HepG2 (cell line): ENCODE data around the gene IL21R. TPM values are rescaled to one million over a fixed set of nuclear protein-coding genes. Genes with fewer than 3 reads are reported as not detected.
A peak's percentile ranks its signal among the peaks of the same experiment; 100 is the strongest.

Experiments
- EP300 ChIP-seq, 3 experiments: sonication (generic) in 1 of 3; formaldehyde crosslinking in 1 of 3; IDR thresholded peaks; 2 replicates each; pipeline versions ENCODE4 v1.5.1 to v1.6.1; 2011 to 2020; ENCODE audit warnings: low read depth in 2 of 3, low read length in 2 of 3, borderline replicate concordance in 1 of 3, improper control_type of control experiment in 1 of 3, mild to moderate bottlenecking in 1 of 3, missing genetic modification reagents in 1 of 3, moderate library complexity in 1 of 3
- FOXM1 ChIP-seq: sonication (generic); formaldehyde crosslinking; IDR thresholded peaks from 2 replicates; pipeline ENCODE4 v1.5.0; 2020; ENCODE audit warnings: missing genetic modification reagents
- HDAC2 ChIP-seq: sonication (generic); formaldehyde crosslinking; IDR thresholded peaks from 2 replicates; pipeline ENCODE4 v1.4.0; 2020; ENCODE audit warnings: missing genetic modification reagents
- SIX1 ChIP-seq: sonication (generic); formaldehyde crosslinking; IDR thresholded peaks from 2 replicates; pipeline ENCODE4 v1.4.0; 2020; ENCODE audit warnings: missing genetic modification reagents, borderline replicate concordance
- SMAD9 ChIP-seq: sonication (generic); formaldehyde crosslinking; IDR thresholded peaks from 2 replicates; pipeline ENCODE4 v1.5.1; 2020; ENCODE audit warnings: mild to moderate bottlenecking, missing genetic modification reagents
- TSC22D2 ChIP-seq: sonication (generic); formaldehyde crosslinking; IDR thresholded peaks from 2 replicates; pipeline ENCODE4 v1.5.1; 2020; ENCODE audit warnings: missing genetic modification reagents, mild to moderate bottlenecking, borderline replicate concordance
- ZNF10 ChIP-seq: sonication (generic); formaldehyde crosslinking; IDR thresholded peaks from 2 replicates; pipeline ENCODE4 v1.4.0; 2020; ENCODE audit warnings: mild to moderate bottlenecking, low read depth, missing genetic modification reagents, borderline replicate concordance
- ZNF564 ChIP-seq: sonication (generic); formaldehyde crosslinking; IDR thresholded peaks from 2 replicates; pipeline ENCODE4 v1.8.1; 2023; ENCODE audit warnings: mild to moderate bottlenecking, missing genetic modification reagents
- ZNF619 ChIP-seq: sonication (generic); formaldehyde crosslinking; IDR thresholded peaks from 2 replicates; pipeline ENCODE4 v1.4.0; 2020; ENCODE audit warnings: mild to moderate bottlenecking, missing genetic modification reagents
- ZNF660 ChIP-seq: sonication (generic); formaldehyde crosslinking; IDR thresholded peaks from 2 replicates; pipeline ENCODE4 v1.5.1; 2020; ENCODE audit warnings: mild to moderate bottlenecking, low read depth, missing genetic modification reagents, borderline replicate concordance
- ZNF709 ChIP-seq: sonication (generic); formaldehyde crosslinking; IDR thresholded peaks from 2 replicates; pipeline ENCODE4 v1.5.0; 2020; ENCODE audit warnings: mild to moderate bottlenecking, missing genetic modification reagents
- ZNF850 ChIP-seq: sonication (generic); formaldehyde crosslinking; conservative IDR thresholded peaks from 2 replicates; pipeline ENCODE4 v1.9.0; 2021; ENCODE audit warnings: mild to moderate bottlenecking, missing genetic modification reagents
- polyA plus RNA-seq, 8 experiments: library from polyadenylated mRNA; depleted of rRNA in 3 of 8; stranded (reverse) in 7 of 8; unstranded in 1 of 8; fragments of >200 nt; fragmentation: Illumina TruSeq in 4 of 8; extraction: Trizol in 4 of 8; gene quantifications; 2 replicates each; pipeline versions ENCODE4 v1.2.1 to v1.2.3, GENCODE V29; 2011 to 2016; ENCODE audit warnings: low read depth in 4 of 8, missing spikeins in 1 of 8, mixed read lengths in 1 of 8; ENCODE audit not compliant: insufficient read depth in 1 of 8
- total RNA-seq, 5 experiments: library from RNA; depleted of rRNA; stranded (reverse); fragments of >200 nt; fragmentation: Illumina TruSeq; extraction: Trizol; gene quantifications; 2 replicates each; pipeline ENCODE4 v1.2.3, GENCODE V29; 2016; ENCODE audit warnings: low read depth in 1 of 5
- TF ChIP-seq, protein P1 (sequence below): sonication (generic); formaldehyde crosslinking; IDR thresholded peaks from 2 replicates; pipeline ENCODE4 v1.4.0; 2020; ENCODE audit warnings: low read depth, missing genetic modification reagents
- TF ChIP-seq, protein P2 (sequence below): sonication (generic); formaldehyde crosslinking; IDR thresholded peaks from 2 replicates; pipeline ENCODE4 v1.4.0; 2020; ENCODE audit warnings: missing genetic modification reagents, borderline replicate concordance
- TF ChIP-seq, protein P3 (sequence below): IDR thresholded peaks from 2 replicates; pipeline ENCODE4 v1.6.1; 2016
- TF ChIP-seq, protein P4 (sequence below): sonication (generic); formaldehyde crosslinking; IDR thresholded peaks from 2 replicates; pipeline ENCODE4 v1.4.0; 2020; ENCODE audit warnings: mild to moderate bottlenecking, missing genetic modification reagents, borderline replicate concordance
- TF ChIP-seq, protein P5 (sequence below): sonication (generic); formaldehyde crosslinking; IDR thresholded peaks from 2 replicates; pipeline ENCODE4 v1.4.0; 2020; ENCODE audit warnings: mild to moderate bottlenecking, missing genetic modification reagents

Gene IL21R
- total and polyA plus RNA-seq, 2 of the 13 experiments (the other 11 are each of a cell fraction or from before 2014, with no cell fraction given): 0.49 to 0.64 TPM

DNA sequence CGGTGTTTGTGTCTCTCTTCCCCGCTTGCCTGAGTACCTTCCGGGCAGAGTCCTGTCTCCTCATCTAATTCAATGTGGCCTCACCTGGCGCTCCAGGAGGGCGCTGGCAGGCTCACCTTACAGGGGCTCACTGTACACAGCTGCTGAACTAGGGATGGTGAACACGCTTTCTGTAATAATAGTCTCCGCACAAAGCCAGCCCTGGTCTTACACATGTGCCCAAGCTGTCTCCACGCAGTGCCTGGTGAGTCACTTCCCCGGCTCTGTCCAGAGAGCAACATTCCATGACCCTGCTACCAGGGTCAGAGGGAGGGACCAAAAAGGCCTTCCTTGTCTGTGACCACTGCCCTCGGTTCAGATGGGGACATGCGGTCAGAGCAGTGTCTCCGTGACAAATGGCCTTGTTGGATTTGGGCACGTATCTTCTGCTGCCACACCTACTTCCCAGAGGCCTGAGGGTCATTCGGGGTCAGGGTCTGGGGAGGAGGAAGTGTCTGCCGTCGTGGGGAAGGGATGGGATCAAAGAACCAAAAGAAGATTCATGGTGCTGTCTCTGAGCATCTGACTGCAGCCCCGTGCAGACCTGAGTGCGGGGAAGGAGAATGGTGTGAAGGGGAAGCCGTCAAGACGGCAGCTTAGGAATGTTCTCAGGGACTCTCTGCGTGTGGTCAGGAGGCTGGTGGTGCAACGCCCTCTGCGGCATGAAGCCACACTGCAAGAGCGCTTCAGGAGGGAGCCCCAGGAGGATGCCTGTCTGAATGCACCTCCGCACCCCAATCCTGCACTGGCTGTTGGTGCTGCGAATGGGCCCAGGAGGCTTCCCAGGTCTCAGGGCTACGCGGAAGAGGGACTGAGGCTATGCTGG is 68.8 kb downstream of the IL21R start (continued):
- TF ChIP-seq, protein P1, sequence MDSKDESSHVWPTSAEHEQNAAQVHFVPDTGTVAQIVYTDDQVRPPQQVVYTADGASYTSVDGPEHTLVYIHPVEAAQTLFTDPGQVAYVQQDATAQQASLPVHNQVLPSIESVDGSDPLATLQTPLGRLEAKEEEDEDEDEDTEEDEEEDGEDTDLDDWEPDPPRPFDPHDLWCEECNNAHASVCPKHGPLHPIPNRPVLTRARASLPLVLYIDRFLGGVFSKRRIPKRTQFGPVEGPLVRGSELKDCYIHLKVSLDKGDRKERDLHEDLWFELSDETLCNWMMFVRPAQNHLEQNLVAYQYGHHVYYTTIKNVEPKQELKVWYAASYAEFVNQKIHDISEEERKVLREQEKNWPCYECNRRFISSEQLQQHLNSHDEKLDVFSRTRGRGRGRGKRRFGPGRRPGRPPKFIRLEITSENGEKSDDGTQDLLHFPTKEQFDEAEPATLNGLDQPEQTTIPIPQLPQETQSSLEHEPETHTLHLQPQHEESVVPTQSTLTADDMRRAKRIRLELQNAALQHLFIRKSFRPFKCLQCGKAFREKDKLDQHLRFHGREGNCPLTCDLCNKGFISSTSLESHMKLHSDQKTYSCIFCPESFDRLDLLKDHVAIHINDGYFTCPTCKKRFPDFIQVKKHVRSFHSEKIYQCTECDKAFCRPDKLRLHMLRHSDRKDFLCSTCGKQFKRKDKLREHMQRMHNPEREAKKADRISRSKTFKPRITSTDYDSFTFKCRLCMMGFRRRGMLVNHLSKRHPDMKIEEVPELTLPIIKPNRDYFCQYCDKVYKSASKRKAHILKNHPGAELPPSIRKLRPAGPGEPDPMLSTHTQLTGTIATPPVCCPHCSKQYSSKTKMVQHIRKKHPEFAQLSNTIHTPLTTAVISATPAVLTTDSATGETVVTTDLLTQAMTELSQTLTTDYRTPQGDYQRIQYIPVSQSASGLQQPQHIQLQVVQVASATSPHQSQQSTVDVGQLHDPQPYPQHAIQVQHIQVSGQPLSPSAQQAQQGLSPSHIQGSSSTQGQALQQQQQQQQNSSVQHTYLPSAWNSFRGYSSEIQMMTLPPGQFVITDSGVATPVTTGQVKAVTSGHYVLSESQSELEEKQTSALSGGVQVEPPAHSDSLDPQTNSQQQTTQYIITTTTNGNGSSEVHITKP (CRISPR knock-in tag): no peak
- TF ChIP-seq, protein P2, sequence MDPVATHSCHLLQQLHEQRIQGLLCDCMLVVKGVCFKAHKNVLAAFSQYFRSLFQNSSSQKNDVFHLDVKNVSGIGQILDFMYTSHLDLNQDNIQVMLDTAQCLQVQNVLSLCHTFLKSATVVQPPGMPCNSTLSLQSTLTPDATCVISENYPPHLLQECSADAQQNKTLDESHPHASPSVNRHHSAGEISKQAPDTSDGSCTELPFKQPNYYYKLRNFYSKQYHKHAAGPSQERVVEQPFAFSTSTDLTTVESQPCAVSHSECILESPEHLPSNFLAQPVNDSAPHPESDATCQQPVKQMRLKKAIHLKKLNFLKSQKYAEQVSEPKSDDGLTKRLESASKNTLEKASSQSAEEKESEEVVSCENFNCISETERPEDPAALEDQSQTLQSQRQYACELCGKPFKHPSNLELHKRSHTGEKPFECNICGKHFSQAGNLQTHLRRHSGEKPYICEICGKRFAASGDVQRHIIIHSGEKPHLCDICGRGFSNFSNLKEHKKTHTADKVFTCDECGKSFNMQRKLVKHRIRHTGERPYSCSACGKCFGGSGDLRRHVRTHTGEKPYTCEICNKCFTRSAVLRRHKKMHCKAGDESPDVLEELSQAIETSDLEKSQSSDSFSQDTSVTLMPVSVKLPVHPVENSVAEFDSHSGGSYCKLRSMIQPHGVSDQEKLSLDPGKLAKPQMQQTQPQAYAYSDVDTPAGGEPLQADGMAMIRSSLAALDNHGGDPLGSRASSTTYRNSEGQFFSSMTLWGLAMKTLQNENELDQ (CRISPR knock-in tag): no peak
- peak; percentile 10 to 79; a peak in 2 of 4 replicates for TF ChIP-seq EP300 (IDR thresholded peaks at IDR 0.05; ENCODE audit: low read depth in 2 of 2, low read length in 2 of 2)
- peak; percentile 81 for TF ChIP-seq EP300 (CRISPR knock-in tag; IDR thresholded peaks at IDR 0.05; ENCODE audit: borderline replicate concordance)
- TF ChIP-seq SMAD9: no peak
- no peak for TF ChIP-seq ZNF10 (CRISPR knock-in tag)
- no peak for TF ChIP-seq FOXM1
- TF ChIP-seq ZNF619: 0 out of 2 replicates have a peak, but pooled peaks have one; percentile 45
- no peak for TF ChIP-seq ZNF850
- no peak for TF ChIP-seq TSC22D2
- TF ChIP-seq ZNF660 (CRISPR knock-in tag): no peak
- TF ChIP-seq HDAC2: peak; percentile 75
- TF ChIP-seq, protein P3, sequence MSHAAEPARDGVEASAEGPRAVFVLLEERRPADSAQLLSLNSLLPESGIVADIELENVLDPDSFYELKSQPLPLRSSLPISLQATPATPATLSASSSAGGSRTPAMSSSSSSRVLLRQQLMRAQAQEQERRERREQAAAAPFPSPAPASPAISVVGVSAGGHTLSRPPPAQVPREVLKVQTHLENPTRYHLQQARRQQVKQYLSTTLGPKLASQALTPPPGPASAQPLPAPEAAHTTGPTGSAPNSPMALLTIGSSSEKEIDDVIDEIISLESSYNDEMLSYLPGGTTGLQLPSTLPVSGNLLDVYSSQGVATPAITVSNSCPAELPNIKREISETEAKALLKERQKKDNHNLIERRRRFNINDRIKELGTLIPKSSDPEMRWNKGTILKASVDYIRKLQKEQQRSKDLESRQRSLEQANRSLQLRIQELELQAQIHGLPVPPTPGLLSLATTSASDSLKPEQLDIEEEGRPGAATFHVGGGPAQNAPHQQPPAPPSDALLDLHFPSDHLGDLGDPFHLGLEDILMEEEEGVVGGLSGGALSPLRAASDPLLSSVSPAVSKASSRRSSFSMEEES (CRISPR knock-in tag): no peak; the same call in 1 of the 2 replicates
- no peak for TF ChIP-seq ZNF564
- TF ChIP-seq, protein P4, sequence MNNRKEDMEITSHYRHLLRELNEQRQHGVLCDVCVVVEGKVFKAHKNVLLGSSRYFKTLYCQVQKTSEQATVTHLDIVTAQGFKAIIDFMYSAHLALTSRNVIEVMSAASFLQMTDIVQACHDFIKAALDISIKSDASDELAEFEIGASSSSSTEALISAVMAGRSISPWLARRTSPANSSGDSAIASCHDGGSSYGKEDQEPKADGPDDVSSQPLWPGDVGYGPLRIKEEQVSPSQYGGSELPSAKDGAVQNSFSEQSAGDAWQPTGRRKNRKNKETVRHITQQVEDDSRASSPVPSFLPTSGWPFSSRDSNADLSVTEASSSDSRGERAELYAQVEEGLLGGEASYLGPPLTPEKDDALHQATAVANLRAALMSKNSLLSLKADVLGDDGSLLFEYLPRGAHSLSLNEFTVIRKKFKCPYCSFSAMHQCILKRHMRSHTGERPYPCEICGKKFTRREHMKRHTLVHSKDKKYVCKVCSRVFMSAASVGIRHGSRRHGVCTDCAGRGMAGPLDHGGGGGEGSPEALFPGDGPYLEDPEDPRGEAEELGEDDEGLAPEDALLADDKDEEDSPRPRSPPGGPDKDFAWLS (CRISPR knock-in tag): no peak
- TF ChIP-seq, protein P5, sequence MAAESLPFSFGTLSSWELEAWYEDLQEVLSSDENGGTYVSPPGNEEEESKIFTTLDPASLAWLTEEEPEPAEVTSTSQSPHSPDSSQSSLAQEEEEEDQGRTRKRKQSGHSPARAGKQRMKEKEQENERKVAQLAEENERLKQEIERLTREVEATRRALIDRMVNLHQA (CRISPR knock-in tag): no peak
- TF ChIP-seq ZNF709 (CRISPR knock-in tag): 0 out of 2 replicates have a peak, but pooled peaks have one; percentile 60
- 0 out of 2 replicates have a peak, but pooled peaks have one; percentile 24 for TF ChIP-seq SIX1
